HG02798 (cell line): ENCODE measurements around the gene NME8.
"Not testable (repeated sequence)": the region's sequence is repeated elsewhere in the genome, so short reads cannot be mapped to it uniquely, and the experiment has no call there.

Source experiments
- ATAC-seq: cut with Tn5 transposase; IDR thresholded peaks from one replicate; pipeline ENCODE4 v1.9.1; 2021; ENCODE audit warnings: mild to moderate bottlenecking; ENCODE audit not compliant: unreplicated experiment, poor library complexity

NME8 gene

GRCh38 chr7:37848297-37848696 lies at the start of gene NME8:
Gene NME8 (plus strand): TSS chr7:37848597. CDS start chr7:37850267, 1,670 bp downstream.
- ATAC-seq = no peak

GRCh38 chr7:37806152-37806551 lies 42.2 kb upstream of the NME8 start:
- no peak for ATAC-seq

- not testable (repeated sequence) for ATAC-seq
Observed at GRCh38 chr7:37812161-37812580, 36.2 kb upstream of the NME8 start.

- ATAC-seq = peak; percentile 93
Observed at GRCh38 chr7:37815671-37816371, 32.6 kb upstream of the NME8 start.

GRCh38 chr7:37816922-37817590 lies 31.3 kb upstream of the NME8 start:
- no peak for ATAC-seq

GRCh38 chr7:37817591-37817960 lies 30.8 kb upstream of the NME8 start:
- no peak for ATAC-seq

GRCh38 chr7:37817996-37818720 lies 30.2 kb upstream of the NME8 start:
- no peak for ATAC-seq

GRCh38 chr7:37820708-37821468 lies 27.5 kb upstream of the NME8 start:
- ATAC-seq = peak; percentile 79

- ATAC-seq = no peak
Observed at GRCh38 chr7:37822946-37823345, 25.5 kb upstream of the NME8 start.

GRCh38 chr7:37823557-37823956 lies 24.8 kb upstream of the NME8 start:
- ATAC-seq = no peak

GRCh38 chr7:37825038-37825437 lies 23.4 kb upstream of the NME8 start:
- no peak for ATAC-seq

GRCh38 chr7:37826825-37827224 lies 21.6 kb upstream of the NME8 start:
- peak; percentile 53 for ATAC-seq

- ATAC-seq = no peak
Observed at GRCh38 chr7:37831244-37831643, 17.2 kb upstream of the NME8 start.

- peak; percentile 92 for ATAC-seq
Observed at GRCh38 chr7:37832194-37832593, 16.2 kb upstream of the NME8 start.

GRCh38 chr7:37833107-37833817 lies 15.1 kb upstream of the NME8 start:
- peak; percentile 45 for ATAC-seq

- ATAC-seq = no peak
Observed at GRCh38 chr7:37833818-37834146, 14.6 kb upstream of the NME8 start.

- no peak for ATAC-seq
Observed at GRCh38 chr7:37853468-37853867, 5.1 kb downstream of the NME8 start.

GRCh38 chr7:37882086-37882485 lies 33.7 kb downstream of the NME8 start:
- ATAC-seq = no peak

GRCh38 chr7:37893359-37893758 lies 45.0 kb downstream of the NME8 start:
- ATAC-seq = no peak

GRCh38 chr7:37894671-37895070 lies 46.3 kb downstream of the NME8 start:
- no peak for ATAC-seq
